Superior temporal gyrus (tissue), 1 donor: ENCODE data around the gene EEF1AKMT3.

Experiments used
- DNase-seq: peaks from one replicate; pipeline ENCODE4 v3.0.0-alpha.2; 2016; ENCODE audit errors: extremely low spot score

Gene EEF1AKMT3

GRCh38 chr12:57772429-57773322 lies at the start of gene EEF1AKMT3:
Gene EEF1AKMT3 (plus strand): TSS chr12:57772614. CDS start chr12:57772725, 111 bp downstream.
- DNase-seq = no peak

GRCh38 chr12:57722716-57723629 lies 49.4 kb upstream of the EEF1AKMT3 start:
- no peak for DNase-seq

- no peak for DNase-seq
Observed at GRCh38 chr12:57723630-57723962, 48.8 kb upstream of the EEF1AKMT3 start.

- no peak for DNase-seq
Observed at GRCh38 chr12:57724003-57724935, 48.1 kb upstream of the EEF1AKMT3 start.

GRCh38 chr12:57724936-57725740 lies 47.3 kb upstream of the EEF1AKMT3 start:
- no peak for DNase-seq

GRCh38 chr12:57725851-57726150 lies 46.6 kb upstream of the EEF1AKMT3 start:
- no peak for DNase-seq

GRCh38 chr12:57726151-57726883 lies 46.1 kb upstream of the EEF1AKMT3 start:
- DNase-seq = peak; percentile 72

- no peak for DNase-seq
Observed at GRCh38 chr12:57726884-57727757, 45.3 kb upstream of the EEF1AKMT3 start.

GRCh38 chr12:57727758-57728395 lies 44.5 kb upstream of the EEF1AKMT3 start:
- DNase-seq = no peak

- no peak for DNase-seq
Observed at GRCh38 chr12:57729321-57729844, 43.0 kb upstream of the EEF1AKMT3 start.

- DNase-seq = no peak
Observed at GRCh38 chr12:57730336-57731067, 41.9 kb upstream of the EEF1AKMT3 start.

GRCh38 chr12:57731411-57732080 lies 40.9 kb upstream of the EEF1AKMT3 start:
- no peak for DNase-seq

- DNase-seq = no peak
Observed at GRCh38 chr12:57732270-57732669, 40.1 kb upstream of the EEF1AKMT3 start.

GRCh38 chr12:57732726-57733593 lies 39.5 kb upstream of the EEF1AKMT3 start:
- DNase-seq = no peak

GRCh38 chr12:57733928-57734327 lies 38.5 kb upstream of the EEF1AKMT3 start:
- no peak for DNase-seq

GRCh38 chr12:57734591-57734990 lies 37.8 kb upstream of the EEF1AKMT3 start:
- no peak for DNase-seq
